ENCODE data around the gene EYS. TPM values are rescaled to one million over a fixed set of nuclear protein-coding genes. Genes with fewer than 3 reads are reported as not detected.
A peak's percentile ranks its signal among the peaks of the same experiment; 100 is the strongest.

EYS gene
- total and polyA plus RNA-seq, 2 of the 13 experiments (the other 11 are each of a cell fraction or from before 2014, with no cell fraction given) = 0.04 to 0.07 TPM

GRCh38 chr6:64872633-64873032 lies 834.4 kb downstream of the EYS start (continued):
- TF ChIP-seq CHD4 (IDR thresholded peaks at IDR 0.05; ENCODE audit: borderline replicate concordance, low read length) (no peak), PITX1 (CRISPR knock-in tag; IDR thresholded peaks at IDR 0.05) (no peak), ZNF224 (CRISPR knock-in tag; IDR thresholded peaks at IDR 0.05) (no peak)

GRCh38 chr6:64861039-64861651 lies 845.9 kb downstream of the EYS start:
- H2AFZ ChIP-seq (ENCODE audit: low read length) = no peak overlapping the region
- no peaks in the 10 kb centered on the region for H3K4me1 ChIP-seq (ENCODE audit: insufficient read depth, low read length)
- no peaks in the 10 kb centered on the region for H3K36me3 ChIP-seq (replicated peaks in 1 of 2; ENCODE audit: control insufficient read depth in 1 of 2, insufficient read depth in 2 of 2, low read length in 2 of 2)
- TF ChIP-seq RBFOX2 (IDR thresholded peaks at IDR 0.05; ENCODE audit: low read depth, low read length) = no peak
- TF ChIP-seq ARNTL (CRISPR knock-in tag; IDR thresholded peaks at IDR 0.05) = no peak
- no peak for TF ChIP-seq ZBTB25 (CRISPR knock-in tag; IDR thresholded peaks at IDR 0.05)
- no peak for TF ChIP-seq TFAP4 (IDR thresholded peaks at IDR 0.05; ENCODE audit: borderline replicate concordance, low read depth)
- TF ChIP-seq ZNF44 (CRISPR knock-in tag; IDR thresholded peaks at IDR 0.05) = no peak
- TF ChIP-seq, protein P1, sequence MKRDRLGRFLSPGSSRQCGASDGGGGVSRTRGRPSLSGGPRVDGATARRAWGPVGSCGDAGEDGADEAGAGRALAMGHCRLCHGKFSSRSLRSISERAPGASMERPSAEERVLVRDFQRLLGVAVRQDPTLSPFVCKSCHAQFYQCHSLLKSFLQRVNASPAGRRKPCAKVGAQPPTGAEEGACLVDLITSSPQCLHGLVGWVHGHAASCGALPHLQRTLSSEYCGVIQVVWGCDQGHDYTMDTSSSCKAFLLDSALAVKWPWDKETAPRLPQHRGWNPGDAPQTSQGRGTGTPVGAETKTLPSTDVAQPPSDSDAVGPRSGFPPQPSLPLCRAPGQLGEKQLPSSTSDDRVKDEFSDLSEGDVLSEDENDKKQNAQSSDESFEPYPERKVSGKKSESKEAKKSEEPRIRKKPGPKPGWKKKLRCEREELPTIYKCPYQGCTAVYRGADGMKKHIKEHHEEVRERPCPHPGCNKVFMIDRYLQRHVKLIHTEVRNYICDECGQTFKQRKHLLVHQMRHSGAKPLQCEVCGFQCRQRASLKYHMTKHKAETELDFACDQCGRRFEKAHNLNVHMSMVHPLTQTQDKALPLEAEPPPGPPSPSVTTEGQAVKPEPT (CRISPR knock-in tag; IDR thresholded peaks at IDR 0.05; ENCODE audit: low read depth) = no peak
- TF ChIP-seq ZNF563 (CRISPR knock-in tag; IDR thresholded peaks at IDR 0.05) = no peak
- no peak for TF ChIP-seq KAT7 (CRISPR knock-in tag; IDR thresholded peaks at IDR 0.05; ENCODE audit: borderline replicate concordance)
- TF ChIP-seq, protein P2, sequence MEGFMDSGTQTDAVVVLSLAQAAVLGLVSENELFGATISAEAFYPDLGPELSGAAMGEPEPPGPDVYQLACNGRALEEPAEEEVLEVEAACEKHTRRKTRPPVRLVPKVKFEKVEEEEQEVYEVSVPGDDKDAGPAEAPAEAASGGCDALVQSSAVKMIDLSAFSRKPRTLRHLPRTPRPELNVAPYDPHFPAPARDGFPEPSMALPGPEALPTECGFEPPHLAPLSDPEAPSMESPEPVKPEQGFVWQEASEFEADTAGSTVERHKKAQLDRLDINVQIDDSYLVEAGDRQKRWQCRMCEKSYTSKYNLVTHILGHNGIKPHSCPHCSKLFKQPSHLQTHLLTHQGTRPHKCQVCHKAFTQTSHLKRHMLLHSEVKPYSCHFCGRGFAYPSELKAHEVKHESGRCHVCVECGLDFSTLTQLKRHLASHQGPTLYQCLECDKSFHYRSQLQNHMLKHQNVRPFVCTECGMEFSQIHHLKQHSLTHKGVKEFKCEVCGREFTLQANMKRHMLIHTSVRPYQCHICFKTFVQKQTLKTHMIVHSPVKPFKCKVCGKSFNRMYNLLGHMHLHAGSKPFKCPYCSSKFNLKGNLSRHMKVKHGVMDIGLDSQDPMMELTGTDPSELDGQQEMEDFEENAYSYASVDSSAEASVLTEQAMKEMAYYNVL (CRISPR knock-in tag; IDR thresholded peaks at IDR 0.05; ENCODE audit: borderline replicate concordance) = no peak
- H3K4me2 ChIP-seq (ENCODE audit: low read depth, low read length) = no peak overlapping the region
- no peak overlapping the region for H3K9ac ChIP-seq (ENCODE audit: insufficient read depth, low read depth, low read length)
- FAIRE-seq = no peak
- ChIA-PET POLR2A (no interaction called here), CTCF (ENCODE audit: low intra/inter-chr PET ratio, low total read pairs) (no interaction called here)
- peak; percentile 35 for ATAC-seq
- no peak overlapping the region for H3K4me3 ChIP-seq (replicated peaks in 1 of 3; ENCODE audit: insufficient read depth in 1 of 3, low read depth in 2 of 3, low read length in 3 of 3)
- no peaks in the 10 kb centered on the region for H3K79me2 ChIP-seq (ENCODE audit: insufficient read depth, low read length)
- no peaks in the 10 kb centered on the region for H4K20me1 ChIP-seq (ENCODE audit: insufficient read depth, low read length)
- no peaks in the 10 kb centered on the region for H3K9me3 ChIP-seq (ENCODE audit: low read length)
- DNase-seq (ENCODE audit: low spot score) = no peak
- no peaks in the 10 kb centered on the region for H3K27me3 ChIP-seq (ENCODE audit: control insufficient read depth in 1 of 2, insufficient read depth in 2 of 2, low read length in 2 of 2)
- intact Hi-C loops (cut with micrococcal nuclease; ENCODE audit: unreplicated experiment) = no loop called here
- H3K27ac ChIP-seq (ENCODE audit: extremely low read length, insufficient read depth, low read length) = no peak overlapping the region
- 0% methylated on average over 2 of the region's 6 CpGs for WGBS (ENCODE audit: low lambda C conversion rate)
- BruUV-seq (replicated peaks) = no TSS peak
- in situ Hi-C loops (cut with HindIII; ENCODE audit: extremely low pct_ligation_motif_present, low pct_unique_long_range_greater_than_20kb) = no loop called here

All from HepG2 (cell line).